ENCODE data around the gene ELOVL6. TPM values are rescaled to one million over a fixed set of nuclear protein-coding genes. Genes with fewer than 3 reads are reported as not detected.

ELOVL6 gene
- total and polyA plus RNA-seq, 9 of the 15 experiments (the other 6 are each of a cell fraction or from before 2014, with no cell fraction given): 18.3 to 82.6 (median 46.0) TPM

- Histone ChIP-seq H3K27me3 (ENCODE audit: control insufficient read depth in 2 of 2, insufficient read depth in 2 of 2, low read length in 2 of 2) (no peaks in the 10 kb centered on the region), H3K27ac (ENCODE audit: extremely low read depth, low read depth, low read length) (no peak overlapping the region), H3K4me3 (no peak overlapping the region), H3K4me1 (replicated peaks in 1 of 2; ENCODE audit: control insufficient read depth in 2 of 2, insufficient read depth in 2 of 2, low read length in 2 of 2) (no peaks in the 10 kb centered on the region), H3K36me3 (ENCODE audit: control insufficient read depth, insufficient read depth, low read length) (no peaks in the 10 kb centered on the region), H3K4me2 (ENCODE audit: insufficient read depth, low read length) (no peak overlapping the region), H3K9me1 (ENCODE audit: control insufficient read depth, insufficient read depth, low read length) (no peaks in the 10 kb centered on the region), H2AFZ (ENCODE audit: low read depth, low read length) (no peak overlapping the region), H3K9me3 (replicated peaks; ENCODE audit: control insufficient read depth, insufficient read depth, low read depth, low read length) (no peaks in the 10 kb centered on the region), H3K79me2 (ENCODE audit: control insufficient read depth, insufficient read depth, low read length) (no peaks in the 10 kb centered on the region), H3K9ac (ENCODE audit: insufficient read depth in 1 of 2, low read depth in 2 of 2, low read length in 2 of 2) (no peak overlapping the region), H4K20me1 (replicated peaks; ENCODE audit: control insufficient read depth, insufficient read depth, low read length) (no peaks in the 10 kb centered on the region)
- no peak for ATAC-seq
- intact Hi-C loops (cut with micrococcal nuclease): no loop called here
- CTCF ChIA-PET (ENCODE audit: low intra/inter-chr PET ratio): interaction anchor here (1.0 kb wide), 1 partner anchor 497 kb away, joined by 3 read pairs; no protein-coding TSS in a partner anchor
- BruUV-seq (replicated peaks): no TSS peak
- no peak for FAIRE-seq
- DNase-seq (ENCODE audit: extremely low read depth in 1 of 4, low spot score in 3 of 4): no peak
- TF ChIP-seq TAF7 (tag; IDR thresholded peaks at IDR 0.05): no peak
- peak; percentile 79 for TF ChIP-seq ZNF134 (CRISPR knock-in tag; conservative IDR thresholded peaks at IDR 0.05)
- TF ChIP-seq TAF9B (IDR thresholded peaks at IDR 0.05; ENCODE audit: partially characterized antibody): no peak
- no peak for TF ChIP-seq BRCA1 (IDR thresholded peaks at IDR 0.05)
- no peak for TF ChIP-seq BRCA1 (CRISPR knock-in tag; IDR thresholded peaks at IDR 0.05)
- in situ Hi-C loops (cut with MboI): no loop called here
- POLR2A ChIA-PET: interaction anchor here (1.3 kb wide), 1 partner anchor 33 kb away, joined by 3 read pairs; no protein-coding TSS in a partner anchor
- WGBS (ENCODE audit: insufficient coverage, low coverage, missing lambda C conversion rate): 14% methylated on average over 6 of the region's 6 CpGs
Measured at GRCh38 chr4:110014233-110014632, 184.2 kb downstream of the ELOVL6 start.

- DNase-seq (ENCODE audit: extremely low read depth in 1 of 4, low spot score in 3 of 4) (no peak), FAIRE-seq (no peak), ATAC-seq (no peak)
- Histone ChIP-seq H3K9me3 (replicated peaks; ENCODE audit: control insufficient read depth, insufficient read depth, low read depth, low read length) (no peaks in the 10 kb centered on the region), H3K79me2 (ENCODE audit: control insufficient read depth, insufficient read depth, low read length) (no peaks in the 10 kb centered on the region), H3K27ac (ENCODE audit: extremely low read depth, low read depth, low read length) (no peak overlapping the region), H3K27me3 (ENCODE audit: control insufficient read depth in 2 of 2, insufficient read depth in 2 of 2, low read length in 2 of 2) (no peaks in the 10 kb centered on the region), H3K9me1 (ENCODE audit: control insufficient read depth, insufficient read depth, low read length) (no peaks in the 10 kb centered on the region), H3K4me3 (no peak overlapping the region), H2AFZ (ENCODE audit: low read depth, low read length) (no peak overlapping the region), H3K4me2 (ENCODE audit: insufficient read depth, low read length) (no peak overlapping the region), H3K36me3 (ENCODE audit: control insufficient read depth, insufficient read depth, low read length) (no peaks in the 10 kb centered on the region), H3K9ac (ENCODE audit: insufficient read depth in 1 of 2, low read depth in 2 of 2, low read length in 2 of 2) (no peak overlapping the region), H3K4me1 (replicated peaks in 1 of 2; ENCODE audit: control insufficient read depth in 2 of 2, insufficient read depth in 2 of 2, low read length in 2 of 2) (0 out of 5 replicates have a peak, but pooled peaks cover 0 to 2% of the 10 kb centered on the region in 2 experiments), H4K20me1 (replicated peaks; ENCODE audit: control insufficient read depth, insufficient read depth, low read length) (no peaks in the 10 kb centered on the region)
- CTCF ChIA-PET (ENCODE audit: low intra/inter-chr PET ratio): no interaction called here
- intact Hi-C loops (cut with micrococcal nuclease): no loop called here
- no TSS peak for BruUV-seq (replicated peaks)
- POLR2A ChIA-PET: no interaction called here
- WGBS (ENCODE audit: insufficient coverage, low coverage, missing lambda C conversion rate): 6% methylated on average over 1 of the region's 1 CpG
- in situ Hi-C loops (cut with MboI): no loop called here
- TF ChIP-seq BACH1 (tag; IDR thresholded peaks at IDR 0.05) (peak; percentile 33; the same call in 1 of the 2 replicates), CEBPB (tag; IDR thresholded peaks at IDR 0.05) (no peak), GTF2B (IDR thresholded peaks at IDR 0.05; ENCODE audit: extremely low read depth, insufficient read length) (no peak), OTX1 (CRISPR knock-in tag; IDR thresholded peaks at IDR 0.05) (no peak), BRF2 (IDR thresholded peaks at IDR 0.05; ENCODE audit: borderline replicate concordance, insufficient read depth, insufficient read length) (no peak), SUPT5H (IDR thresholded peaks at IDR 0.05) (no peak), ZFX (CRISPR knock-in tag; IDR thresholded peaks at IDR 0.05) (no peak), TAF9B (IDR thresholded peaks at IDR 0.05; ENCODE audit: partially characterized antibody) (no peak), MAFF (IDR thresholded peaks at IDR 0.05; ENCODE audit: low read length) (peak; percentile 81)
Measured at GRCh38 chr4:110012917-110013316, 185.5 kb downstream of the ELOVL6 start.
